RKO (cell line): Measurements from ENCODE around the gene NFKBIE.
A peak's percentile ranks its signal among the peaks of the same experiment; 100 is the strongest.

Source experiments
- DNase-seq: peaks from one replicate; pipeline ENCODE4 v3.0.0-alpha.2; 2016; ENCODE audit warnings: low spot score

The NFKBIE gene

DNA sequence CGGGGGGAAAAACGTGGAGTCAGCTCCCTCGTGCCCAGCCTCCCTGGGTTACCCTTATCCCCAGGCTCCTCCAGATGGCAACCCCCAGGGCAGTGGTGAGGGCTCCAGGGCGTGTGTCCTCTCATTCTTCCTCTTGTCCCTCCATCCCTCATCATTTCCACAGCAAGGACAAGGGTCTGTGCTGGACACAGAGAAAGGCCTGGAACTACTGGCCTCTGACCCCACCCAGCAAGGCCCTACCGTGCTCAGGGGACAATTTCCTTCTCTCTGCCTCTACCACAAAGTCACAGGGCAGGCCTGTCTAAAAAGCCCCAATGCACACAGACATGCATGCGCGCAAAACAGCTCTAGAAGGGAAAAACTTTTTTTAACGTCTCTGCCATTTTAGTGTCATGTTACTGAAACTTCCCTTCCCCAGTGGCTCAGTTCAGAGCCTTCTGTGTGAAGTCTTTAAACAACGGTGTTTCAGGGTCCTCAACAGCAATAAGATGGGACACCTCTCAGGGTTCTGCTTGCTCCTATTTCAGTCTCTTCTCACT lies 7.0 kb downstream of the NFKBIE start:
- no peak for DNase-seq

DNA sequence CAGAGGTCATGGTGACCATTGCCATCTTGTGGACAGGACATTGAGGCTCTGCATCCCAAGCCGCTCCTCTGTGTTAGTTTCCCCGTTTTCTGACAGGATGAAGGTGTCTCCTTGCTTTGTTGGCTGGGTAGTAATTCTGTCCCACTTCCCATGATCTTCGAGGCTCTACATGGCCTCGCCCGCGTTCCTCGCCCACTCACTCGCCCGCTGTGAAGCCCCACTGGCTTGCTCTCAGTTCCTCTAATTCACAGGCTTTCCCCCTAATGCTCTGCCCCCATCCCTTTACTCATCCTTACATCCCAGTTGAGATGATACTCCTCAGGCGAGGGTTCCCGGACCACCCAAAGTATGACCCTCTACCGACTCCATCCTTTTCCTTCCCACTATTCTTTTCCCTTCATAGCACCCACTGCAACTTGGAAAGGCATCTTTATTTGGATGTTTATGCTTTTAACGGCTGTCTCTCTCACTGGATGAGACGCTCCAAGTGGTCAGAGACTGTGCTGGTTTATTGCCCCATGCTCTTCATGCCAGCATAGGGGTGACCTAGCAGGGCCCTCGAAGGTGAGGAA lies 7.5 kb downstream of the NFKBIE start:
- no peak for DNase-seq

DNA sequence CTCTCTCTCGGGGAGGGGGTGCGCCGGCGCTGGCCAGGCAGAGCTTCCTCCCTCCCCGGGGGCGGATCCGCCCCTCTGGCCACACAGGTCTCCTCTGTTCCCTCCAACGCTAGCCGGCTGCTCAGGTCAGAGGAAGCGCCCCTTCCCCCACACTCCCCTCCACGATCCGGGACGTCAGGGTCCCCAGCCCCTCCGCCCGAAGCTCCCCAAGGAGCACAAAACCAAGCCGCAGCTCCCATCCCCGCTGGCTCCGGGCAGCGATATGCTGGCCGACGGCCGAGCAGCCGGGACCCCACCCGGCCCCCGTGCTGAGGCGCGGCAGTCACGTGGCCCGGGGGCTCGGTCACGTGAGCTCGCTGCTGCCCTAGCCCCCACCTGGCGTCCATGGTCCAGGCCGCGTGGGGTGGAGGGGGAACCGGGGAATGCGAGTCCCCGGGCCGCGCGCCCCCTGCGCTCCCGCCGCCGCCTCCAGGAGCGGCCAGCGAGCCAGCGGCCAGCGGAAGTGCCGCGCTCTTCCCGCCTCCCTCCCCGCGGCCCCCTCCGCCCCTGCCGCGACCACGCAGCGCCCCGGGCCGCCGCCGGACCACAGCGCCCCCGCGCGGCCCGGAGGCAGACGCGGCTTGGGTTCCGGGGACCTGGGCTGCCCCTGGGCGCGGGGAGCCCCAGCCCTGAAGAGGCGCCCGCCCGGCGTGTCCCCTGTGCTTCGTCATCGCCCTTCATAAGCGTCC lies 8.2 kb downstream of the NFKBIE start, which contains the start of gene SLC35B2:
SLC35B2 (minus strand) TSS at position 504 of the 728 bp plus-strand sequence; CDS start at position 386, 118 bp downstream.
- DNase-seq = peak; percentile 88

DNA sequence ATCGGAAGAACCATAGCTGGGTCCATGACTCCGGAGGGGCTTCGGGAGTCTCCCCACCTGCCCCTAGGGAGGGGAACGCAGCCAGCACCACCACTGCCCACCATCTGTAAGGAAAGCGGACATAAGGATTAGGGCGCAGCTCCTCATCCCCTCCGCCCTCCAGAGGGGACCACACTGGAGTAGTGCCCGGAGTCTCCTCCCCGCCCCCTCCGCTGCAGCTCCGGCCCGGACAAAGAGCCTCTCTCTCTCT lies 8.7 kb downstream of the NFKBIE start:
- no peak for DNase-seq

DNA sequence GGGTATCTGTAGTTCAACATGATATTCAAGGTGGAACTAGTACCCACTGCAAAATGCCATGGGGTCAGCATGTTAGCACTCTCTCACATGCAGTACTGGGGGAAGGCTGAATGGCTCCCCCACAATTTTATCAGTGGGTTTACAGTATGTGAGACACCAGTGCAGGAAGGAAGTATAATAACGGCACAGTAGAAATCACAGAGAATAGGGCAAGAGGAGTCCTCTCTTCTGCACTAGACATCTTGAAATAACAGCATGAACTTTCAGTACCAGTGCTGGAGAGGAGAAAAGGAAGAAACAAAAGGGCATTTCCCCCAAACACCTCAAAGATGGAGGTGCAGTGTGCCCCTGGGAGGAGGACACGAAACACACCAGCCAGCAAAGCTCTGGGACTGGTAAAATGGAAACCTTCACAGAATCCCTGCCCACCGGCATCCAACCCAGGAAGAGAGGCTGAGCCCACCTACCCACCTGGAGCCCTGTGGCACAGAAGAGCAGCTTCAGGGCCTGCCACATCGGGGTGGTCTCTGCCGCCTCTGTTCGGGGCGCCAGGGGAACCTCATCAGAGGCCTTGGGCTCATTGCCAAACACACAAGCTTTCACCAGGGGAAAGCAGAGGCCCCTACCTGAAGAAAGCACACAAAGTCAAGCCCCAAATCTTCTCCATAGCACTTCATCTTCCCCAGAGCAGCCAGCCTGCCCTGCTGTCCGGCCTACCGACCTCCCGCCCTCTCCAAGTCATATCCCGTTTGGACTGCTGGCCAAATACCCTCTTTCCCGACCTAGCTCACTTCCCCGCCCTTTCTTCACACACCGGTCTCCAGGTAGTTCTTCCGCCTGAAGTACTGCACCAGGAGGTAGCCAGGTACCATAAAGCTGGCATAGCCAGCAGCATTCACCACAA lies 9.2 kb downstream of the NFKBIE start:
- DNase-seq = no peak

DNA sequence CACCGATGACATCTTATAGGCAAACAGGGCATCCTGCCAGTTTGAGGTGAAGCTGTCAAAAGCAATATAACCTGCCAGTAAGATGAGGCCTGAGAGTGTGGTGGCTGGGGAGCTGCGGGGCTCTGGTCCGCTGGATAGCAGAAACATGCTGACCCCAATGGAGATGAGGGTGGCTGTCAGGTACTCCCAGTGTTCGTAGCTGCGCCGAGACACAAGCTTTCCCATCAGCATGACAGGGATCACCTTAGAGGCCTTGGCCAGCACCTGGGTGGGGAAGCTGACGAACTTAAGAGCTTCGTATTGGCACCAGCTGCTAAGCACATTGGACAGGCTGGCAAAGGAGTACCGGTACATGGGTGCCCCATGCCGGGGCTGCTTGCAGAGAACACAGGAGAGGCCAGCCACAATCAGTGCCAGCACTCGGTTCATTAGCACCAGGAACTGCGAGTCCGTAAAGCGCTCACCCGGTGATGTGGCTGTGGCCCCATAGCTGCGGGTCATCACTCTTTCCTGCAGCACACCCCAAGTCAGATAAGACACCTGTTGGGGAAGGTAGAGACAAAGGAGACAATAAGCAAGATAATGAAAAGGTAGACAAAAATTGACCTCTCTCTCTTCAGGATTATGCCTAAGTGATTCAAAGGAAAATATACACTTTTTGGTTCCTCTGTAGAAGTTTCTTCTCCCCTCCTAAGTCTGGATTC lies 10.1 kb downstream of the NFKBIE start:
- no peak for DNase-seq

DNA sequence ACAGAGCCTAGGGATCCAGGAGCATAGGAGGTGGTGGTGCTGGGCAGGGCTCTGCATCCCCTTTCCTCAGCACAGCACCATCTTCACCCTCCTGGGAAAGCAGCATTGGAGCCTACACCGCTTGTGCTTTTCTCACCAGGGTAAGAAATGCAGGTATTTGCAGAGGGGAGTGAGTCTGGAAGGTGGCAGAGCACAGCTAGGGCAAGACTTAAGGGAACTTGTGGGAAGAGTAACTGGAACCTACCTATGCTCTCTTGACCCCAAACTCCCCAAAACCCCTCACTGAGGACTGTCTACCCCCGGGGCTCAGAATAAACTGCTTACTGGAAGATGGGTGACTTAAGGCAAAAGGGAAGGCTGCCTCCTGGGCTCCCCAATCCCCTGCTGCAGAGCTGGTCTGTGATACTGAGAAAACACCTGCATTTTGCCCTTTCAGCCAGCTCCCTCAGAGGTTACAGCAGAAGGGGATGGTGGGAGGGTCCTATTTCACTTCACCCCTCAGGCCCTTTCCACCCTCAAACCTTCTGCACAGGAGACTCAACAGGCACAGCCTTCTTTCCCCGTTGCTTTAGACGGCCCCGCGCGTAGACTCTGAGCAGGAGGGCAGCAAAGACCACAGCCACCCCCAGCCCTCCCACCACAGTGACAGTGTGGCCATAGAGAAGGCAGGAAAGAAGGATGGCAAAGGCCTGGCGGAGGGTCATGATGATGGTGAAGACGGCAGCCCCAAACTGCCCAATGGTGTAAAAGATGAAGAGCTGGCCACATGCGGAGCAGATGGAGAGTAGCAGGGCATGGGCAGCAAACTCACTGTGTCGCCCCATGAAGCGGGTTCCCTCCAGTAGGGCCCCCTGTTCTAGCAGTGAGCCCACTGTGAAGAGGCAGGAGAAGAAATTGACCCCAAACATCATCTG lies 10.9 kb downstream of the NFKBIE start:
- DNase-seq = no peak

DNA sequence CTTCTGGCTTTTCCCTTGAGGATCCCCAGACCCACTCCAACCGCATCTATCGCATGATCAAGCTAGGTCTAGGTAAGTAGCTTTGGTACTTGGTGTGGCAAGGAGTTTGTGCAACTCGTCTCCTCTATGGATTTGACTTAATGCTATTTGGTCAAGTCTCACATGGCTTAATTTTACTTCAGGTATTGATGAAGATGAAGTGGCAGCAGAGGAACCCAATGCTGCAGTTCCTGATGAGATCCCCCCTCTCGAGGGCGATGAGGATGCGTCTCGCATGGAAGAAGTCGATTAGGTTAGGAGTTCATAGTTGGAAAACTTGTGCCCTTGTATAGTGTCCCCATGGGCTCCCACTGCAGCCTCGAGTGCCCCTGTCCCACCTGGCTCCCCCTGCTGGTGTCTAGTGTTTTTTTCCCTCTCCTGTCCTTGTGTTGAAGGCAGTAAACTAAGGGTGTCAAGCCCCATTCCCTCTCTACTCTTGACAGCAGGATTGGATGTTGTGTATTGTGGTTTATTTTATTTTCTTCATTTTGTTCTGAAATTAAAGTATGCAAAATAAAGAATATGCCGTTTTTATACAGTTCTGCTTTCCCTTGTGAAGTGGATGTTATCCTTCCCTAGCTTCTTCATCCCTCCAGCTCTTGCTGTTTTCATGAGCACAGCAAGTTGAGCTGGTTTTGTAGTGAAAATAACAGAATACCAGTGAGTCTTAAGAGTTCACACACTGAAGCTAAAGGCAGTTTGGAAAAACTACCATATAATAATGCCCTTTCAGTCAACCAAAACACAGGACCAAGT lies 11.8 kb downstream of the NFKBIE start:
- peak; percentile 75 for DNase-seq

DNA sequence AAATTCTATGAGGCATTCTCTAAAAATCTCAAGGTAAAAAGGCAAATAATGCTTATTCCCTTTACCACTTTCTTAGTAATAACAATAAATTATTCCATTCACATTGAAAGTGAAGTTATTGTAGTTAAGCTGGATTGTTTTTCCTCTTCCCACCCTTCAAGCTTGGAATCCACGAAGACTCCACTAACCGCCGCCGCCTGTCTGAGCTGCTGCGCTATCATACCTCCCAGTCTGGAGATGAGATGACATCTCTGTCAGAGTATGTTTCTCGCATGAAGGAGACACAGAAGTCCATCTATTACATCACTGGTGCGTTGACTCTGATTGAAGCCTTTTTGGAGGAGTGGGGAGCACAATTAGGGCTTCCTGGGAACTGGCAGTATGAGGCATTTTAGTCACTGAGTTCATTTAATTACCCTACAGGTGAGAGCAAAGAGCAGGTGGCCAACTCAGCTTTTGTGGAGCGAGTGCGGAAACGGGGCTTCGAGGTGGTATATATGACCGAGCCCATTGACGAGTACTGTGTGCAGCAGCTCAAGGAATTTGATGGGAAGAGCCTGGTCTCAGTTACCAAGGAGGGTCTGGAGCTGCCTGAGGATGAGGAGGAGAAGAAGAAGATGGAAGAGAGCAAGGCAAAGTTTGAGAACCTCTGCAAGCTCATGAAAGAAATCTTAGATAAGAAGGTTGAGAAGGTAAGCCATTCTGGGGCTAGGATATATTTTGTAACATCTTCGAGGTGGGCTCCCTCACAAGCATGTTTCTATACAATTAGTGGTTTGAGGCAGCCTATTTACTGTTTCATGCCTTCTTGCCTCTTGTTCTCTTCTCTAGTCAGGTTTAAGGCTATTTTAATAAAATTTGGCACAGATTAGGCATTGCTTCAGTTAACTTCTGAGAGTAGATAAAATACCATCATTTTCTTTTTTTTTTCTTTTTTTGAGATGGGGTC lies 13.5 kb downstream of the NFKBIE start:
- no peak for DNase-seq

DNA sequence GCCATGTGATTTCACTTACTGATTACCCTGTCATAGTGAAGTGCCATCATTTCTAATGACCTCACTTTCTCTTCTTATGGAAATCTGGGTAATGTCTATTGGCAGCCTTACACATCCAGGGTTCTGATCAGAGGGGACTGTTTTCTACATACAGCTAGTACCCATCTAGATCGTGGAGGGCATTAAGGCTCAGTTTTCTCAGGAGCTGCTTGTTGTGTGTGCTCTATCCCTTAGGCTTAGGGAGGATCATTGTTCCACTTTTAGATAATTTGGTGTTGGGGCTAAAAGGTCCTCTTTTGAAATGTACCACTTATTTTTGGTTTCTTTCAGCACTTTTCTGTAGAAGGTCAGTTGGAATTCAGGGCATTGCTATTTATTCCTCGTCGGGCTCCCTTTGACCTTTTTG lies 14.6 kb downstream of the NFKBIE start:
- no peak for DNase-seq

DNA sequence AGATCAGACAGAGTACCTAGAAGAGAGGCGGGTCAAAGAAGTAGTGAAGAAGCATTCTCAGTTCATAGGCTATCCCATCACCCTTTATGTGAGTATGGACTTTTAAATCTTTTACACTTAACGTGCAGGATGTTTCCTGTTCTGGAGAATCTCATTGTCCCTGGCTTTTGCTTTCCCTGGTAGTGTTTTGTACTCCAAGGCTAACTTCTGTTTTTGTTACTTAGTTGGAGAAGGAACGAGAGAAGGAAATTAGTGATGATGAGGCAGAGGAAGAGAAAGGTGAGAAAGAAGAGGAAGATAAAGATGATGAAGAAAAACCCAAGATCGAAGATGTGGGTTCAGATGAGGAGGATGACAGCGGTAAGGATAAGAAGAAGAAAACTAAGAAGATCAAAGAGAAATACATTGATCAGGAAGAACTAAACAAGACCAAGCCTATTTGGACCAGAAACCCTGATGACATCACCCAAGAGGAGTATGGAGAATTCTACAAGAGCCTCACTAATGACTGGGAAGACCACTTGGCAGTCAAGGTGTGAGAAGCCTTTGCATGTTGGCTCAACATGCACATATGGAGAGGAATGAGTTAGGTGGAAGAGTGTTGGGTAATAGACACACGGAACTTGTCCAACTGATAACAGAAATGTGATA lies 15.2 kb downstream of the NFKBIE start:
- no peak for DNase-seq

DNA sequence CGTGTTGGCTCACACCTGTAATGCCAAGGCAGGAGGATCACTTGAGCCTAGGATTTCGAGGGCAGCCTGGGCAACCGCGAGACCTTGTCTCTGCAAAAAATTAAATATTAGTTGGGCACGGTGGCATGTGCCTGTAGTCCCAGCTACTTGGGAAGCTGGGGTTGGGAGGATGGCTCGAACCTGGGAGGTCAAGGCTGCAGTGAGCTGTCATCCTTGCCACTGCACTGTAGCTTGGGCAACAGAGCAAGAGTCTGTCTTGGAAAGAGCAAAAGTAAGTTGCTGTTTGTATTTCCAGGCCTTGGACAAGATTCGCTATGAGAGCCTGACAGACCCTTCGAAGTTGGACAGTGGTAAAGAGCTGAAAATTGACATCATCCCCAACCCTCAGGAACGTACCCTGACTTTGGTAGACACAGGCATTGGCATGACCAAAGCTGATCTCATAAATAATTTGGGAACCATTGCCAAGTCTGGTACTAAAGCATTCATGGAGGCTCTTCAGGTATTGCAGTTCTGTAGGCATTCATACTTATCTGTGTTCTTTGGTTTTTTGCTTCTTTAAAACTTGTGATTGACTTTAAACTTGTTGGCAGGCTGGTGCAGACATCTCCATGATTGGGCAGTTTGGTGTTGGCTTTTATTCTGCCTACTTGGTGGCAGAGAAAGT lies 16.1 kb downstream of the NFKBIE start:
- DNase-seq = no peak

DNA sequence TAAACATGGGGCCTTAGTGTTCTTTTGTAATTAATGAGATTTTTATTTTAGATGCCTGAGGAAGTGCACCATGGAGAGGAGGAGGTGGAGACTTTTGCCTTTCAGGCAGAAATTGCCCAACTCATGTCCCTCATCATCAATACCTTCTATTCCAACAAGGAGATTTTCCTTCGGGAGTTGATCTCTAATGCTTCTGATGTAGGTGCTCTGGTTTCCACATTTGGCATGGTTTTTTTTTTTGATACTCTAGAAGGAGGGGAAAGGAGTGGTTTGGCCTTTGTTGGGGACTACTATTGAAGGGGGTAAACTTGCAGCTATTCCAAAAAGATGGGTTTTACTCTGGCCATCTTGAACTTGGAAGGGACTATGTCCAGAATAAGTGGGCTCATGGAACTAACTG lies 16.8 kb downstream of the NFKBIE start:
- DNase-seq = no peak

DNA sequence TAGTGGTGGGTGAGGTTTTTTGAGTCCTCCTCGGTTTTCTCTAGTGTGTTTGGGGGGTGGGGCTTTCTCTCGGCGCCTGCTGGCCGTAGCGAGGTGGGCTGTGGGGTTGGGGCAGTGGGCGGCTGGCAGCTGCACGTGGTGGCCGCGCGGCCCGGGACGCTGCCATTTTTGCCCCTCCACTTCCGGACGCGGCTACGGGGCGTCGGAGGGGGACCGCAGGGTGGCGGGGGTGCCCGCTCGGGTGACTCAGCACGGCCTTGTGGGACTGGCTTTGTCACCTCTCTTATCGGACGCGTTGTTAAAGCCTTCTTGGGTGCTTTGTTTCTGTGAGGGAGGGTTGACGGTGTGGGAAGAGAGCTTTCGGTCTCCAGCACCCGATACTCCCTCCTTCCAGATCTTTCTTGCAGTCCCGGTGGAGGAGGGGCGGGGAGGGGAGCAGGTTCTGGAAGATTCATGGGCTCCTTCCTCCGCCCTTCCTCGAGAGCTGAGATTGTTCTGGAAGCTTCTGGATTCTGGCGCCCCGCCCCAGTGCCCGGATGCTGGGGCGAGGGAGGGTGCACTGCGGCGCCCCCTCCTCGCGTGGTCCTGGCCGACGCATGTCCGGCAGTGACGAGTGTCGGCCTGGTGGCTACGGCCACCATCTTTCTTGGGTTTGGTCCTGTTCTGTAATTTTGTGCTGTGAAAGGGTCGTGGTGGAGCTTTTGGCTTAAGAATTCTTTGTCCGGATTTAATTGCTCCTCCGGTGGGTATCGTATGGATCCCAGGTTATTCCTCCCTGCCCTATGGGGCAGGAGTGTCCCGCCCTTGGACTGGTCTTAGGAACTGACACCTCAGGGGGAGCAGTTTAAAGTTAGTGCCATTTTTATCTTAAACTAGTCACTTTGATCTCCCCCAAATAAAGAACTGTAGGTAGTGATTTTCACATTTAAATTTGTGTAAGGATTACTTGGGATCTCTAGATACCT lies 17.7 kb downstream of the NFKBIE start:
- DNase-seq = peak; percentile 86

DNA sequence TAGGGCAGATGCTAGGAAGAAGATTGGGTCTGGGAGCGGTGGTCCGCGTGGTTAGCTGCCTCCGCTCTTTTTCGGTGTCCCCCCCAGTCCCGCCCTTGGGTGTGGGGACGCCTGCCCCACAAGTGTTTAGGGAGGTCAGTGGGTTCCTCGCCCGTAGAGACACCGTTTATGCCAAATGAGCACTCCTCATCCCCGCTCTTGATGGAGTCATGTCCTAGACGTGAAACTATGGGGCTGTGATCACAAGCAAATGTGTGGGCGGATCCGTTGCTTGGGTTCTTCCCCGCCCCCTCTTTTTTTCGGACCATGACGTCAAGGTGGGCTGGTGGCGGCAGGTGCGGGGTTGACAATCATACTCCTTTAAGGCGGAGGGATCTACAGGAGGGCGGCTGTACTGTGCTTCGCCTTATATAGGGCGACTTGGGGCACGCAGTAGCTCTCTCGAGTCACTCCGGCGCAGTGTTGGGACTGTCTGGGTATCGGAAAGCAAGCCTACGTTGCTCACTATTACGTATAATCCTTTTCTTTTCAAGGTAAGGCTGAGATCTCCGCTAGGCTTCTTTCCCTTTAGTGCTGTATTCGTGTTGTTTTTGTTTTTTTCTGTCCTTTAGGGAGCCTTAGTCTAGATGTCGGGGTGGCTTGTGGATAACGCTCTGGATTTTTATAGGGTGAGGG lies 18.6 kb downstream of the NFKBIE start, which contains the start of gene HSP90AB1:
HSP90AB1 (plus strand) TSS at position 439 of the 675 bp plus-strand sequence. CDS start 1,529 bp downstream, outside the sequence.
- peak; percentile 98 for DNase-seq
